WTC11 (cell line): ENCODE results near the gene PPP1R14C. TPM values are rescaled to one million over a fixed set of nuclear protein-coding genes. Genes with fewer than 3 reads are reported as not detected.

Experiments used
- ATAC-seq: fragments of 200-7000 bp; cut with Tn5 transposase; 2 replicates; pipeline ENCODE4 v1.10.0; 2021; ENCODE audit warnings: mild to moderate bottlenecking, moderate library complexity
- CTCF ChIA-PET: fragments of 300-600 bp; sonication (Branson Sonifier 250); formaldehyde crosslinking; loops from one replicate; lab custom pipeline; 2021; ENCODE audit warnings: antibody characterized with exemption; lab: Charles Lee
- POLR2A ChIA-PET: fragments of 350-600 bp; sonication (Branson Sonifier 250); formaldehyde crosslinking; loops from one replicate; lab custom pipeline; 2021; ENCODE audit warnings: antibody characterized with exemption; lab: Charles Lee
- DNase-seq: peaks from one replicate; pipeline ENCODE4 v3.0.0; 2021; ENCODE audit warnings: low spot score
- H3K27ac Mint-ChIP-seq: 2 replicates; pipeline ENCODE4 v1.8.0; 2021; ENCODE audit warnings: mixed read lengths
- H3K27me3 Mint-ChIP-seq: 2 replicates; pipeline ENCODE4 v1.8.0; 2021; ENCODE audit warnings: low read depth, mild to moderate bottlenecking, moderate library complexity, mixed read lengths
- H3K36me3 Mint-ChIP-seq: 2 replicates; pipeline ENCODE4 v1.8.0; 2021; ENCODE audit warnings: mixed read lengths
- H3K4me1 Mint-ChIP-seq: 2 replicates; pipeline ENCODE4 v1.8.0; 2022; ENCODE audit warnings: mixed read lengths
- H3K4me3 Mint-ChIP-seq: 2 replicates; pipeline ENCODE4 v1.8.0; 2021; ENCODE audit warnings: mild to moderate bottlenecking, moderate library complexity, mixed read lengths
- H3K9me3 Mint-ChIP-seq: 2 replicates; pipeline ENCODE4 v1.8.0; 2021; ENCODE audit warnings: mixed read lengths
- ATF2 ChIP-seq: sonication (generic); formaldehyde crosslinking; IDR thresholded peaks from 2 replicates; pipeline ENCODE4 v1.8.1; 2022; ENCODE audit warnings: low read depth, missing genetic modification reagents, borderline replicate concordance
- CBFB ChIP-seq: sonication (generic); formaldehyde crosslinking; IDR thresholded peaks from 2 replicates; pipeline ENCODE4 v1.8.1; 2022; ENCODE audit warnings: mild to moderate bottlenecking, low read depth, missing genetic modification reagents
- CREB1 ChIP-seq: sonication (generic); formaldehyde crosslinking; IDR thresholded peaks from 2 replicates; pipeline ENCODE4 v1.8.0; 2023; ENCODE audit warnings: mild to moderate bottlenecking, missing genetic modification reagents
- CTCF ChIP-seq: fragments of 200-600 bp; IDR thresholded peaks from 2 replicates; pipeline ENCODE4 v1.8.0; 2022; ENCODE audit warnings: antibody characterized with exemption
- ELF4 ChIP-seq: sonication (generic); formaldehyde crosslinking; IDR thresholded peaks from 2 replicates; pipeline ENCODE4 v1.8.1; 2022; ENCODE audit warnings: low read depth, mild to moderate bottlenecking, moderate library complexity, missing genetic modification reagents
- EMX1 ChIP-seq: fragments of 250-450 bp; sonication (Bioruptor Pico); IDR thresholded peaks from 2 replicates; pipeline ENCODE4 v1.8.0; 2021; ENCODE audit warnings: mild to moderate bottlenecking
- HMGA2 ChIP-seq: fragments of 250-450 bp; sonication (Bioruptor Pico); IDR thresholded peaks from 2 replicates; pipeline ENCODE4 v1.4.0; 2021; ENCODE audit warnings: mild to moderate bottlenecking, moderate library complexity
- JUN ChIP-seq: sonication (generic); formaldehyde crosslinking; IDR thresholded peaks from 2 replicates; pipeline ENCODE4 v1.8.0; 2023; ENCODE audit warnings: mild to moderate bottlenecking, missing genetic modification reagents
- KAT7 ChIP-seq: sonication (generic); formaldehyde crosslinking; IDR thresholded peaks from 2 replicates; pipeline ENCODE4 v1.8.1; 2023; ENCODE audit warnings: missing genetic modification reagents, mild to moderate bottlenecking, borderline replicate concordance
- MYBL2 ChIP-seq: sonication (generic); formaldehyde crosslinking; IDR thresholded peaks from 2 replicates; pipeline ENCODE4 v1.8.1; 2023; ENCODE audit warnings: mild to moderate bottlenecking, moderate library complexity, missing genetic modification reagents
- RELA ChIP-seq: sonication (generic); formaldehyde crosslinking; IDR thresholded peaks from 2 replicates; pipeline ENCODE4 v1.8.1; 2022; ENCODE audit warnings: missing genetic modification reagents, mild to moderate bottlenecking, borderline replicate concordance
- SOX15 ChIP-seq: fragments of 250-450 bp; sonication (Bioruptor Pico); IDR thresholded peaks from 2 replicates; pipeline ENCODE4 v1.9.0; 2021; ENCODE audit warnings: mild to moderate bottlenecking
- TCF7 ChIP-seq: sonication (generic); formaldehyde crosslinking; IDR thresholded peaks from 2 replicates; pipeline ENCODE4 v1.8.0; 2022; ENCODE audit warnings: mild to moderate bottlenecking, low read depth, missing genetic modification reagents, moderate library complexity
- ZNF121 ChIP-seq: sonication (generic); formaldehyde crosslinking; IDR thresholded peaks from 2 replicates; pipeline ENCODE4 v1.8.0; 2023; ENCODE audit warnings: missing genetic modification reagents
- ZNF219 ChIP-seq: sonication (generic); formaldehyde crosslinking; IDR thresholded peaks from 2 replicates; pipeline ENCODE4 v1.8.0; 2023; ENCODE audit warnings: missing genetic modification reagents, mild to moderate bottlenecking, borderline replicate concordance
- ZNF317 ChIP-seq: sonication (generic); formaldehyde crosslinking; IDR thresholded peaks from 2 replicates; pipeline ENCODE4 v1.8.1; 2023; ENCODE audit warnings: low read depth, mild to moderate bottlenecking, moderate library complexity, missing genetic modification reagents, borderline replicate concordance
- total RNA-seq: library from RNA; stranded (reverse); gene quantifications from 3 replicates; pipeline ENCODE4 v1.2.3, GENCODE V29; 2021
- TF ChIP-seq, protein P1 (sequence below): fragments of 250-450 bp; sonication (Bioruptor Pico); IDR thresholded peaks from 2 replicates; pipeline ENCODE4 v1.9.0; 2021; ENCODE audit warnings: mild to moderate bottlenecking, borderline replicate concordance
- TF ChIP-seq, protein P2 (sequence below): sonication (generic); formaldehyde crosslinking; IDR thresholded peaks from 2 replicates; pipeline ENCODE4 v1.8.1; 2023; ENCODE audit warnings: mild to moderate bottlenecking, missing genetic modification reagents, borderline replicate concordance
- TF ChIP-seq, protein P3 (sequence below): sonication (generic); formaldehyde crosslinking; IDR thresholded peaks from 2 replicates; pipeline ENCODE4 v1.8.1; 2023; ENCODE audit warnings: mild to moderate bottlenecking, missing genetic modification reagents, moderate library complexity
- TF ChIP-seq, protein P4 (sequence below): sonication (generic); formaldehyde crosslinking; conservative IDR thresholded peaks from 2 replicates; pipeline ENCODE4 v1.8.1; 2022; ENCODE audit warnings: mild to moderate bottlenecking, missing genetic modification reagents

The PPP1R14C gene
- total RNA-seq, 1 experiment from 2014 or later = 1.1 TPM

GRCh38 chr6:150209415-150209814, 66.6 kb downstream of the PPP1R14C start:
- H3K4me3 Mint-ChIP-seq = no peak overlapping the region
- no peaks in the 10 kb centered on the region for H3K9me3 Mint-ChIP-seq
- H3K4me1 Mint-ChIP-seq = peaks cover 6% of the 10 kb centered on the region; the same call in 1 of the 2 replicates
- ChIA-PET CTCF (no interaction called here), POLR2A (interaction anchor here (0.6 kb wide), 1 partner anchor 453 kb away, joined by 5 read pairs; no protein-coding TSS in a partner anchor)
- no peak overlapping the region for H3K27ac Mint-ChIP-seq
- H3K36me3 Mint-ChIP-seq = no peaks in the 10 kb centered on the region
- no peak for TF ChIP-seq RELA
- TF ChIP-seq HMGA2 (CRISPR knock-in tag) = no peak
- TF ChIP-seq, protein P1, sequence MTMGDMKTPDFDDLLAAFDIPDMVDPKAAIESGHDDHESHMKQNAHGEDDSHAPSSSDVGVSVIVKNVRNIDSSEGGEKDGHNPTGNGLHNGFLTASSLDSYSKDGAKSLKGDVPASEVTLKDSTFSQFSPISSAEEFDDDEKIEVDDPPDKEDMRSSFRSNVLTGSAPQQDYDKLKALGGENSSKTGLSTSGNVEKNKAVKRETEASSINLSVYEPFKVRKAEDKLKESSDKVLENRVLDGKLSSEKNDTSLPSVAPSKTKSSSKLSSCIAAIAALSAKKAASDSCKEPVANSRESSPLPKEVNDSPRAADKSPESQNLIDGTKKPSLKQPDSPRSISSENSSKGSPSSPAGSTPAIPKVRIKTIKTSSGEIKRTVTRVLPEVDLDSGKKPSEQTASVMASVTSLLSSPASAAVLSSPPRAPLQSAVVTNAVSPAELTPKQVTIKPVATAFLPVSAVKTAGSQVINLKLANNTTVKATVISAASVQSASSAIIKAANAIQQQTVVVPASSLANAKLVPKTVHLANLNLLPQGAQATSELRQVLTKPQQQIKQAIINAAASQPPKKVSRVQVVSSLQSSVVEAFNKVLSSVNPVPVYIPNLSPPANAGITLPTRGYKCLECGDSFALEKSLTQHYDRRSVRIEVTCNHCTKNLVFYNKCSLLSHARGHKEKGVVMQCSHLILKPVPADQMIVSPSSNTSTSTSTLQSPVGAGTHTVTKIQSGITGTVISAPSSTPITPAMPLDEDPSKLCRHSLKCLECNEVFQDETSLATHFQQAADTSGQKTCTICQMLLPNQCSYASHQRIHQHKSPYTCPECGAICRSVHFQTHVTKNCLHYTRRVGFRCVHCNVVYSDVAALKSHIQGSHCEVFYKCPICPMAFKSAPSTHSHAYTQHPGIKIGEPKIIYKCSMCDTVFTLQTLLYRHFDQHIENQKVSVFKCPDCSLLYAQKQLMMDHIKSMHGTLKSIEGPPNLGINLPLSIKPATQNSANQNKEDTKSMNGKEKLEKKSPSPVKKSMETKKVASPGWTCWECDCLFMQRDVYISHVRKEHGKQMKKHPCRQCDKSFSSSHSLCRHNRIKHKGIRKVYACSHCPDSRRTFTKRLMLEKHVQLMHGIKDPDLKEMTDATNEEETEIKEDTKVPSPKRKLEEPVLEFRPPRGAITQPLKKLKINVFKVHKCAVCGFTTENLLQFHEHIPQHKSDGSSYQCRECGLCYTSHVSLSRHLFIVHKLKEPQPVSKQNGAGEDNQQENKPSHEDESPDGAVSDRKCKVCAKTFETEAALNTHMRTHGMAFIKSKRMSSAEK = no peak
- ATAC-seq = no peak
- peaks cover 3% of the 10 kb centered on the region for H3K27me3 Mint-ChIP-seq
- DNase-seq = no peak

DNA sequence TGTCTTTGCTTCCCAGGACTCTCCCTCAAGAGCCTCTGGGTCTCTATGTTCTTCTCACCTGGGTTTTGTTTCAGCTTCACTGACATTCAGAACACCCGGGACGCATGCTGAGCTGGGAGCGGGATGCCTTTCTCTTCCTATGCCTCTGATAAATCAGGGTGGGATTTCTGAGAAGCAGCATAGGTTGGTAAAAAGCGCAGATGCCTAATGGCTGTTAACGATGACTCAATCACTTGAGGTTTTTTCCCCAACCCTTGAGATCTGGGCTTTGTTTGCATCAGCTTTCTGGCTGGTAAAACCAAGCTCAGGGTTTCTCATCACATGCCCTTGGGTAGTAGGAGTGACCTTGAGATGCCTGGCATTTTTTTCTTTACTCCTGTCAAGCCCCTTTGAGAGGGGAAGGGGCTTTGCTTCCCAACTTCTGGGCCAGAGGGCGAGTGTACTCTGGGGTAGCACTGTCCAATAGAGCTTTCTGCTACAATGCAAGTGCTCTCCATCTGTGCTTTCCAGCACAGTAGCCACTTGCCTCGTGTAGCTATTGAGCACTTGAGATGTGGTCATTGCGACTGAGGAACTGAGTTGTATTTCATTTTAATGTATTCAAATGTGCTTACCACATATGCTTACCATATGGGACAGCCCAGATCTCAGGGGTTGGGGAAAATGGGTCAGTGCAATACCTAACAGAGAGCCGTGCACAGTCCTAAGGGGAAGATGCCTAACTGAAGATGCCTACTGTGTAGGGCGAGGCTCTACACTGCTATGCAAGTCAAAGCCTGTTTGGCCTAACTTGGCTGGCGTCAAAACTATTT, 69.1 kb downstream of the PPP1R14C start:
- Mint-ChIP-seq H3K9me3 (no peaks in the 10 kb centered on the region), H3K27me3 (peaks cover 6% of the 10 kb centered on the region), H3K4me3 (no peak overlapping the region), H3K4me1 (peaks cover 6% of the 10 kb centered on the region; the same call in 1 of the 2 replicates), H3K36me3 (no peaks in the 10 kb centered on the region), H3K27ac (no peak overlapping the region)
- ChIA-PET CTCF (interaction anchor here (1.1 to 1.8 kb wide), 2 partner anchors 131 to 141 kb away, joined by 3 to 7 read pairs; no protein-coding TSS in a partner anchor), POLR2A (no interaction called here)
- ATAC-seq (no peak), DNase-seq (no peak)
- TF ChIP-seq ATF2 (no peak), SOX15 (CRISPR knock-in tag) (no peak), ZNF121 (no peak), TCF7 (CRISPR knock-in tag) (no peak), CREB1 (CRISPR knock-in tag) (no peak), CTCF (no peak), MYBL2 (CRISPR knock-in tag) (no peak), ZNF219 (CRISPR knock-in tag) (no peak), KAT7 (no peak), CBFB (CRISPR knock-in tag) (no peak), EMX1 (no peak), ZNF317 (CRISPR knock-in tag) (no peak), ELF4 (CRISPR knock-in tag) (no peak), JUN (CRISPR knock-in tag) (no peak)
- TF ChIP-seq, protein P2, sequence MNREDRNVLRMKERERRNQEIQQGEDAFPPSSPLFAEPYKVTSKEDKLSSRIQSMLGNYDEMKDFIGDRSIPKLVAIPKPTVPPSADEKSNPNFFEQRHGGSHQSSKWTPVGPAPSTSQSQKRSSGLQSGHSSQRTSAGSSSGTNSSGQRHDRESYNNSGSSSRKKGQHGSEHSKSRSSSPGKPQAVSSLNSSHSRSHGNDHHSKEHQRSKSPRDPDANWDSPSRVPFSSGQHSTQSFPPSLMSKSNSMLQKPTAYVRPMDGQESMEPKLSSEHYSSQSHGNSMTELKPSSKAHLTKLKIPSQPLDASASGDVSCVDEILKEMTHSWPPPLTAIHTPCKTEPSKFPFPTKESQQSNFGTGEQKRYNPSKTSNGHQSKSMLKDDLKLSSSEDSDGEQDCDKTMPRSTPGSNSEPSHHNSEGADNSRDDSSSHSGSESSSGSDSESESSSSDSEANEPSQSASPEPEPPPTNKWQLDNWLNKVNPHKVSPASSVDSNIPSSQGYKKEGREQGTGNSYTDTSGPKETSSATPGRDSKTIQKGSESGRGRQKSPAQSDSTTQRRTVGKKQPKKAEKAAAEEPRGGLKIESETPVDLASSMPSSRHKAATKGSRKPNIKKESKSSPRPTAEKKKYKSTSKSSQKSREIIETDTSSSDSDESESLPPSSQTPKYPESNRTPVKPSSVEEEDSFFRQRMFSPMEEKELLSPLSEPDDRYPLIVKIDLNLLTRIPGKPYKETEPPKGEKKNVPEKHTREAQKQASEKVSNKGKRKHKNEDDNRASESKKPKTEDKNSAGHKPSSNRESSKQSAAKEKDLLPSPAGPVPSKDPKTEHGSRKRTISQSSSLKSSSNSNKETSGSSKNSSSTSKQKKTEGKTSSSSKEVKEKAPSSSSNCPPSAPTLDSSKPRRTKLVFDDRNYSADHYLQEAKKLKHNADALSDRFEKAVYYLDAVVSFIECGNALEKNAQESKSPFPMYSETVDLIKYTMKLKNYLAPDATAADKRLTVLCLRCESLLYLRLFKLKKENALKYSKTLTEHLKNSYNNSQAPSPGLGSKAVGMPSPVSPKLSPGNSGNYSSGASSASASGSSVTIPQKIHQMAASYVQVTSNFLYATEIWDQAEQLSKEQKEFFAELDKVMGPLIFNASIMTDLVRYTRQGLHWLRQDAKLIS (CRISPR knock-in tag) = no peak
- TF ChIP-seq, protein P3, sequence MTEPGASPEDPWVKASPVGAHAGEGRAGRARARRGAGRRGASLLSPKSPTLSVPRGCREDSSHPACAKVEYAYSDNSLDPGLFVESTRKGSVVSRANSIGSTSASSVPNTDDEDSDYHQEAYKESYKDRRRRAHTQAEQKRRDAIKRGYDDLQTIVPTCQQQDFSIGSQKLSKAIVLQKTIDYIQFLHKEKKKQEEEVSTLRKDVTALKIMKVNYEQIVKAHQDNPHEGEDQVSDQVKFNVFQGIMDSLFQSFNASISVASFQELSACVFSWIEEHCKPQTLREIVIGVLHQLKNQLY (CRISPR knock-in tag) = no peak
- TF ChIP-seq, protein P4, sequence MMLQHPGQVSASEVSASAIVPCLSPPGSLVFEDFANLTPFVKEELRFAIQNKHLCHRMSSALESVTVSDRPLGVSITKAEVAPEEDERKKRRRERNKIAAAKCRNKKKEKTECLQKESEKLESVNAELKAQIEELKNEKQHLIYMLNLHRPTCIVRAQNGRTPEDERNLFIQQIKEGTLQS = no peak
